ENCODE data around the gene CCDC158.

The CCDC158 gene

GRCh38 chr4:76280488-76281441, 140.2 kb downstream of the CCDC158 start:
- no peak for TF ChIP-seq CTCF (IDR thresholded peaks at IDR 0.05; ENCODE audit: borderline replicate concordance, insufficient read depth, low read depth, low read length)
- H3K4me3 ChIP-seq (ENCODE audit: low read depth, low read length): no peak overlapping the region

DNA sequence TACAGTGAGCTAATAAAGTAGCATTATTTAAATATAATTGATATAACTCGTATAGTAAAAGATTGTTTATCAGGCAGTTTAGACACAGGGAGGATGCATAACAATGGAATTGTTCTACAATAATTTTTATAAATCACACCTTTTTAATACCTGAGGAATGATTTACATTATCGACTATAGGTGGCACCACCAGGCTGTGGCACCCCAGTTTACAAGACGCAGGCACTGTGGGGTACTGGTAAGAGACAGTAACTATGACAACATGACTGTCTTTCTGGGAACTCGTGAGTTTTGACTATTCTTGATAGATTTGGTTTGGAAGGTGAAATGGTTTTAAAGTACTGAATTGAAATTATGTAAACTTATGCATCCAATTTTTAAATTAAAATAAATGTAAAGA, 141.5 kb downstream of the CCDC158 start:
- no peak overlapping the region for H3K4me3 ChIP-seq (ENCODE audit: low read depth, low read length)
- TF ChIP-seq CTCF (IDR thresholded peaks at IDR 0.05; ENCODE audit: borderline replicate concordance, insufficient read depth, low read depth, low read length): no peak

GRCh38 chr4:76278583-76278982, 142.4 kb downstream of the CCDC158 start:
- TF ChIP-seq CTCF (IDR thresholded peaks at IDR 0.05; ENCODE audit: borderline replicate concordance, insufficient read depth, low read depth, low read length): no peak
- H3K4me3 ChIP-seq (ENCODE audit: low read depth, low read length): no peak overlapping the region

DNA sequence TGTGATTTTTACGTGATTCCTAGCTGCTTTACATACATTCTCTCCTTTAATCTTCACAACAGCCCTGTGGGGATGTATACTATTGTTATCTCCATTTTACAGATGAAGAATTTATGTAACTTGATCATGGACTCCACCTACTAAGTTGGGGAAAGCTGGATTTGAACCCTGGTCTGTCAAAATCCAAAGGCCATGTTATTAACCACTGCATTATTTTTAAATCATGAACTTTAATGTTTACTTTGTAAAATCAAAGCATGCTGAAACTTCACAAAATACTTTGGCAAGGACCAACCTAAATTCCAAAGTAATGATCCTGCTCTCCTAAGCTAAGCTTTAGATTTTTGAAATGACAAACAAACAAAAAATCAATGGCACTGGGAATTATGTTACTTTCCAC, 143.3 kb downstream of the CCDC158 start:
- no peak overlapping the region for H3K4me3 ChIP-seq (ENCODE audit: low read depth, low read length)
- TF ChIP-seq CTCF (IDR thresholded peaks at IDR 0.05; ENCODE audit: borderline replicate concordance, insufficient read depth, low read depth, low read length): no peak

GRCh38 chr4:76276813-76277212, 144.1 kb downstream of the CCDC158 start:
- no peak for TF ChIP-seq CTCF (IDR thresholded peaks at IDR 0.05; ENCODE audit: borderline replicate concordance, insufficient read depth, low read depth, low read length)
- no peak overlapping the region for H3K4me3 ChIP-seq (ENCODE audit: low read depth, low read length)

- H3K4me3 ChIP-seq (ENCODE audit: low read depth, low read length): no peak overlapping the region
- TF ChIP-seq CTCF (IDR thresholded peaks at IDR 0.05; ENCODE audit: borderline replicate concordance, insufficient read depth, low read depth, low read length): no peak
Measured at GRCh38 chr4:76275486-76276124, 145.3 kb downstream of the CCDC158 start.

All from GM12875 (cell line).